GM12875 (cell line): ENCODE measurements around the gene LPP.

ENCODE experiments used
- H3K4me3 ChIP-seq: one replicate; pipeline ENCODE4 v1.5.1; 2011; ENCODE audit warnings: low read depth, low read length, control low read depth
- CTCF ChIP-seq: IDR thresholded peaks from 2 replicates; pipeline ENCODE4 v1.5.1; 2011; ENCODE audit warnings: low read depth, mild to moderate bottlenecking, control low read depth, inconsistent platforms, low read length, moderate library complexity, borderline replicate concordance; ENCODE audit not compliant: insufficient read depth

Gene LPP

GRCh38 chr3:188202358-188203138 lies 48.6 kb downstream of the LPP start:
- no peak for TF ChIP-seq CTCF
- no peak overlapping the region for H3K4me3 ChIP-seq

- no peak overlapping the region for H3K4me3 ChIP-seq
- TF ChIP-seq CTCF, result no peak
These were observed 50.6 kb downstream of the LPP start for GRCh38 chr3:188204526-188204925.

- TF ChIP-seq CTCF, result peak; percentile 42; the same call in 1 of the 2 replicates
- no peak overlapping the region for H3K4me3 ChIP-seq
These were observed 52.0 kb downstream of the LPP start for GRCh38 chr3:188205992-188206416.

- TF ChIP-seq CTCF, result no peak
- H3K4me3 ChIP-seq, result no peak overlapping the region
These were observed 52.8 kb downstream of the LPP start for GRCh38 chr3:188206787-188207186.

GRCh38 chr3:188207941-188208515 lies 54.1 kb downstream of the LPP start:
- H3K4me3 ChIP-seq, result no peak overlapping the region
- TF ChIP-seq CTCF, result no peak

- H3K4me3 ChIP-seq, result no peak overlapping the region
- no peak for TF ChIP-seq CTCF
These were observed 54.6 kb downstream of the LPP start for GRCh38 chr3:188208516-188208981.

- H3K4me3 ChIP-seq, result no peak overlapping the region
These were observed 55.1 kb downstream of the LPP start for GRCh38 chr3:188209034-188209433.

More at GRCh38 chr3:188209034-188209433, 55.1 kb downstream of the LPP start:
- TF ChIP-seq CTCF, result no peak
